MG63 (cell line): ENCODE measurements around the gene PPFIBP2. TPM values are rescaled to one million over a fixed set of nuclear protein-coding genes. Genes with fewer than 3 reads are reported as not detected.

Experiments
- DNase-seq: peaks from one replicate; pipeline ENCODE4 v3.0.0-alpha.2; 2020
- H3K27me3 ChIP-seq: fragments of 250-450 bp; sonication (Bioruptor Pico); 2 replicates; pipeline ENCODE4 v1.5.1; 2020; ENCODE audit warnings: mild to moderate bottlenecking, moderate library complexity
- H3K36me3 ChIP-seq: fragments of 250-450 bp; sonication (Bioruptor Pico); 2 replicates; pipeline ENCODE4 v1.5.1; 2020; ENCODE audit warnings: mild to moderate bottlenecking, moderate library complexity
- H3K4me3 ChIP-seq: fragments of 250-450 bp; sonication (Bioruptor Pico); 2 replicates; pipeline ENCODE4 v1.5.1; 2020; ENCODE audit warnings: mild to moderate bottlenecking, moderate library complexity
- H3K9me3 ChIP-seq: fragments of 250-450 bp; sonication (Bioruptor Pico); 2 replicates; pipeline ENCODE4 v1.5.1; 2020; ENCODE audit warnings: mild to moderate bottlenecking, moderate library complexity
- total RNA-seq: library from RNA; depleted of rRNA; stranded (reverse); fragments of >200 nt; shearing (Covaris generic); gene quantifications from 2 replicates; pipeline ENCODE4 v1.2.3, GENCODE V29; 2014; ENCODE audit warnings: low replicate concordance

Gene PPFIBP2
- total RNA-seq, 1 experiment from 2014 or later, result 12.3 TPM

- DNase-seq, result no peak
Observed at GRCh38 chr11:7492253-7492652, 21.5 kb upstream of the PPFIBP2 start.

GRCh38 chr11:7493670-7494069 lies 20.1 kb upstream of the PPFIBP2 start:
- DNase-seq, result no peak
- H3K36me3 ChIP-seq, result no peaks in the 10 kb centered on the region
- H3K9me3 ChIP-seq, result no peaks in the 10 kb centered on the region
- H3K27me3 ChIP-seq, result no peaks in the 10 kb centered on the region
- no peak overlapping the region for H3K4me3 ChIP-seq

More at GRCh38 chr11:7492253-7492652, 21.5 kb upstream of the PPFIBP2 start:
- Histone ChIP-seq H3K27me3 (no peaks in the 10 kb centered on the region), H3K4me3 (no peak overlapping the region), H3K9me3 (no peaks in the 10 kb centered on the region), H3K36me3 (no peaks in the 10 kb centered on the region)

- Histone ChIP-seq H3K27me3 (no peaks in the 10 kb centered on the region), H3K36me3 (no peaks in the 10 kb centered on the region), H3K9me3 (no peaks in the 10 kb centered on the region), H3K4me3 (no peak overlapping the region)
- no peak for DNase-seq
Observed at GRCh38 chr11:7494086-7494745, 19.6 kb upstream of the PPFIBP2 start.

- Histone ChIP-seq H3K36me3 (no peaks in the 10 kb centered on the region), H3K9me3 (no peaks in the 10 kb centered on the region), H3K4me3 (no peak overlapping the region), H3K27me3 (no peaks in the 10 kb centered on the region)
- DNase-seq, result no peak
Observed at GRCh38 chr11:7495882-7496551, 17.8 kb upstream of the PPFIBP2 start.

- Histone ChIP-seq H3K4me3 (no peak overlapping the region), H3K9me3 (no peaks in the 10 kb centered on the region), H3K36me3 (no peaks in the 10 kb centered on the region), H3K27me3 (no peaks in the 10 kb centered on the region)
- DNase-seq, result no peak
Observed at GRCh38 chr11:7498193-7498592, 15.6 kb upstream of the PPFIBP2 start.

- Histone ChIP-seq H3K36me3 (no peaks in the 10 kb centered on the region), H3K9me3 (no peaks in the 10 kb centered on the region), H3K4me3 (no peak overlapping the region), H3K27me3 (no peaks in the 10 kb centered on the region)
- no peak for DNase-seq
Observed at GRCh38 chr11:7499081-7499480, 14.7 kb upstream of the PPFIBP2 start.

DNA sequence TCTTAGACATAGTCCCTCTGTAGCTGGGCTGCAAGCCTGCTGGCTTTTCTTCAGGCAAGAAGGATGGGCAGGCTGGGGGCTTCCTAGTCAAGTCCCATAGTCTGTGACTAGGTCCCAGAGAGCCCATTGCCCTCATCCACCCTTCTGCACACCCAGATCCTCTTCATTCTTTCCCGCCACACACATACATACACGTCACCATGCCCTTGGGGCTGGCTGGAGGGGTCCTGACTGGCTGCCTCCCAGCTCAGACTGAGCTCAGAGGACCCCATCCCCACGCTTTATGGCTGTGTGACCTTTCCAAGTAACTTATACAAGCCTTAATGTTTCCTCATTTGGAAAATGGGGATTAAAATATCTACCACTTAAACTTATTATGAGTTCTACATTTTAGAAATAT lies 13.5 kb upstream of the PPFIBP2 start:
- no peaks in the 10 kb centered on the region for H3K36me3 ChIP-seq
- H3K9me3 ChIP-seq, result no peaks in the 10 kb centered on the region
- DNase-seq, result no peak
- H3K27me3 ChIP-seq, result no peaks in the 10 kb centered on the region
- H3K4me3 ChIP-seq, result no peak overlapping the region

DNA sequence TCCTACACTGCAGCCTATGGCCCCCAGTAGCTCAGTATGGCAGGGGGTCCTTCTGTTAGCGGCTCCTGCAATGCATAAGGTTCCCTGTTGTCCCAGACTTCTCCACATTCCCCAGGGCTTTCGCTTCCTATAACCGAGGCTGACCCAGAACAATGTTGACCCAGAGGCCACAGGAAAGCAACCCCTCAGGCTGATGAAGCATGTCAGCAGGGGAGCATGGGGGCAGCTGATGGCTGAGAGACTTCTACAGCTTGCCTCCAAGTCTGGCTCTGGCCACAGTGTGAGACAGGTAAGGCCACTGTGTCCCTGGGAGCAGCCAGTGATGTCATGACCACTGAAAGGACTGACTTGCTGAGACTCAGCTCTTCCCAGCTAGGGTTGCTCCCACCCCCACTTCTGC lies 12.5 kb upstream of the PPFIBP2 start:
- no peak for DNase-seq
- Histone ChIP-seq H3K27me3 (no peaks in the 10 kb centered on the region), H3K9me3 (no peaks in the 10 kb centered on the region), H3K4me3 (no peak overlapping the region), H3K36me3 (no peaks in the 10 kb centered on the region)

DNA sequence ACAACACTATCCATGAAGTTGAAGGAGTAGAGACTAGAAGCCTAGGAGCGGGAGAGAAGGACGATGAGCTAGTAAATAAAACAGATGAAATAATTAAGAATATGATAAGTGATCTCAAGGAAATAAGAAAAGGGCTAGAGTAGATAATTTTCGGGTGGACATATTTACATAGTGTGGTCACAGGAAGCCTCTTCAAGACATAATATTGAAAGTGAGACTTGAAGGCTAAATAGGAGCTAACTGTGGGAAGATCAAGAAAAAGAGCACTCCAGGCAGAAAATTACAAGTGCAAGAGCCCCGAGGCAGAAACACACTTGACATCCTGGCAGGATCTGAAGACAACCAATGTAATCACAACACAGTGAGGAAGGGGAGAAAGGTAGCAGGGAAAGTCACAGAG lies 11.9 kb upstream of the PPFIBP2 start:
- Histone ChIP-seq H3K36me3 (no peaks in the 10 kb centered on the region), H3K9me3 (no peaks in the 10 kb centered on the region), H3K4me3 (no peak overlapping the region), H3K27me3 (no peaks in the 10 kb centered on the region)
- no peak for DNase-seq

GRCh38 chr11:7506243-7506642 lies 7.6 kb upstream of the PPFIBP2 start:
- DNase-seq, result no peak
- Histone ChIP-seq H3K27me3 (no peaks in the 10 kb centered on the region), H3K9me3 (no peaks in the 10 kb centered on the region), H3K36me3 (no peaks in the 10 kb centered on the region), H3K4me3 (no peak overlapping the region)

DNA sequence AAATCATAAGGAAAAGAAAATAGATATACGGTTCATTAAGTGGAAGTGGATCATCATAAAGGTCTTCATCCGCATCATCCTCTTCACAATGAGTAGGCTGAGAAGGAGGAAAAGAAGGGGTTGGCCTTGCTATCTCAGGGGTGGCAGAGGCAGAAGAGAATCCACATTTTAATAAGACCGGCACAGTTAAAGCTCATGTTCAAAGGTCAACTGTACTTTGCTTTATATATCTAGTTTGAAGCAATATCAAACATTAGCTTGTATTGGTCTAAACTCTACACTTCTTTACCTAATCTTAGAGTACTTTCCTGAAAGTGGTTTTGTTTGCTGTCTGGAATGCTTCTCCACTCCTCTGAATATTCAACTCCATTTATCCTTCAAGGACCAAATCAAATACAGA lies 5.7 kb upstream of the PPFIBP2 start:
- Histone ChIP-seq H3K36me3 (no peaks in the 10 kb centered on the region), H3K27me3 (no peaks in the 10 kb centered on the region), H3K4me3 (no peak overlapping the region), H3K9me3 (no peaks in the 10 kb centered on the region)
- no peak for DNase-seq

GRCh38 chr11:7509966-7510365 lies 3.8 kb upstream of the PPFIBP2 start:
- H3K4me3 ChIP-seq, result no peak overlapping the region
- no peak for DNase-seq
- H3K27me3 ChIP-seq, result peaks cover 9% of the 10 kb centered on the region
- H3K36me3 ChIP-seq, result no peaks in the 10 kb centered on the region
- no peaks in the 10 kb centered on the region for H3K9me3 ChIP-seq

DNA sequence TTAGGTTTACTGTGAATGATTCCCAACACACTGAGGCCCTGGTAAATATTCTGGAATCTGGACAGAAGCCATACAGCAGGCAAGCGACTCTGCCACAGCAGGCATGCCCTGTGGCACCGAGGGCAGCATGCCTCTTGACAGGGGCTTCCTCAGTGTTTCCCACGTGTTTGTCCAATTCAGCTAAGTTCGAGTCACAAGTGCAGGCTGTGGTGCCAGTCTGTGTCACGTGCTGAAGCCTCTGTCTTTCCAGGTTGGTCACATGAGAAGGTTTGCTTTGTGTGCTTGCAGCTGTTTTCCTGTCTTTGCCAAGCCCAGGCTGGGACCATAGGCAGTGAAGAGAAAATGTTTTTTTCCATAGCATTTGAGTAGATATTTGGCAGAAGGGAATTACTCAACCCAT lies 2.4 kb upstream of the PPFIBP2 start:
- H3K4me3 ChIP-seq, result no peak overlapping the region
- no peaks in the 10 kb centered on the region for H3K9me3 ChIP-seq
- DNase-seq, result no peak
- no peaks in the 10 kb centered on the region for H3K36me3 ChIP-seq
- peaks cover 10% of the 10 kb centered on the region for H3K27me3 ChIP-seq

DNA sequence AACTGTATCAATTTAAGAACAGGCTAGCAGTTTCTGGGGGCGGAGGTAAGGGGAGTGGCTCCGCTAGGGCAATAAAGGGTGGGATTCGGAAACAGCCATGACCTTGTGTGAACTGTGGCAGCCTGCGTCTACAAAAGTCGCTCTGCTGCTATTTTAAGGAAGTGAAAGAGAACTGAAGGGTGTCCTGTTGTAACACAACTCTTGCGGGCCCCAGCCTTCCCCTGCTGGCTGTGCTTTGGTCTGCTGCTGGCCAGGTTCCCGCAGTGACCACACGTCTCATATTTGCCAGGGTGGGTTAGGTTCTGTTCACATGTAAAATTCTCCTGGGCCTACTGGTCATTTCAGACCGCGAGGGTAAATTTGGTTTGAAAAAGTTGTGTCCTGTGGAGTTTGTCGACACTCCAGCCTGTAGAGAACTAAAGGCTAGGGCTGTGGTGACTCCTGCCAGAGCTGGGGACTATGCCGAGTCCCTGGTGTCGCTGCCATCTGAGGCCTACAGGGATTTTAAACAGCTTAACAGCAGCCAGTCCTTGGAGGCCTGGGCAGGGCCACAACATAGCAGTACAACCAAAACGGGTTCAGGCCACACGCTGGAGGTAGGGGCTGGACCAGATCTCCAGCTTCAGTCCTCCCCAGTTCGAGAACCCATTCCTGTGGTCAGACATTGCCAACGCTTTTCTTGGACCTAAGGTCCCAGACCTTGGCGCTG lies 1.1 kb upstream of the PPFIBP2 start:
- peak; percentile 31 for DNase-seq
- Histone ChIP-seq H3K27me3 (peaks cover 10% of the 10 kb centered on the region), H3K36me3 (no peaks in the 10 kb centered on the region), H3K4me3 (peak overlapping the region; percentile 67), H3K9me3 (no peaks in the 10 kb centered on the region)

DNA sequence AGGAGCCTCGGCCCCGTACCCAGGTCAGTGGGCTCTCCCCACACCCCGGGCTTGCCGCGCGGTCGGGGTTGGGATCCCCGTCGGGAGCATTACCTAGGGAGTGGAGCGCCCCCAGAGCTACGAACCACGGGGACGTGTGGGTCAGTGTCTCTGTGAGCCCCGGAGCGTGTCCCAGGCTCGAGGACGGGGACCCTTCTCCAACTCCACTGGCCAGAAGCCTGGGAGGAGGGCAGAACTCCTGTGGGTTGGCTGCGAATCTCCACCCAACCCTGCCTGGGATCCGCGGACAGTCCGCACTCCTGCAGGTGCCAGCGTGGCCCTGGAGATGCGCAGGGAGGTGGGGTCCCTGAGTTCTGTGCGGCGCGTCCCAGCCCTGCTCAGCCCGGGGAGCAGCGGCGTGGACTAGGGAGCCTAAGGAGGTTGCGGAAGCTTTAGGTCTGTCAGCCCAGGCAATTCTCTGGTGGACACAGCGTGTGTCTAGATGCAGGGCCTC lies 346 bp downstream of the PPFIBP2 start:
- Histone ChIP-seq H3K27me3 (peaks cover 10% of the 10 kb centered on the region), H3K36me3 (no peaks in the 10 kb centered on the region), H3K9me3 (no peaks in the 10 kb centered on the region), H3K4me3 (peak overlapping the region; percentile 67)
- peak; percentile 7 for DNase-seq

DNA sequence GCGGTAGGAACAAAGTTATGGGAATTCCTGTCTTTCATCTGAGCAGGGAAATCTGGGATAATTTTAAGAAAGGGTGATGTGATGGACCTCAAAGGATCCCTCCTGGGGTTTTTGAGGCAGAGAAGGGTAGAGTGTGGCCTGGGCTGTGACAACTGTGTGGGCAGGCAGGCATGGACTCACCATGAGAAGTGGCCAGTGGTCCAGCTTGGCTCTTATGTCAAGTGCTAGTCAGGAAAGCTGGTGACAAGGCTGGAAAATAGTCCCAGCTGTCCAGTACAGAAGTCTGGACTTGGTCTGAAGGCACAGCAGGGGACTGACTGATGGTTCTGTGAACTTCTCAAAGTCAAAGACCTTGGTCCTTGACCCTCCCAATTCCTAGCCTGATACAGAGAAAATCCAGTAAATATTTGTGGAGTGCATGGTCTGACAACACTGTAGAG lies 1.7 kb downstream of the PPFIBP2 start:
- no peak for DNase-seq
- H3K9me3 ChIP-seq, result no peaks in the 10 kb centered on the region

GRCh38 chr11:7516475-7516874 lies 2.7 kb downstream of the PPFIBP2 start:
- H3K36me3 ChIP-seq, result no peaks in the 10 kb centered on the region
- H3K4me3 ChIP-seq, result no peak overlapping the region
- peaks cover 10% of the 10 kb centered on the region for H3K27me3 ChIP-seq
- no peak for DNase-seq
- H3K9me3 ChIP-seq, result no peaks in the 10 kb centered on the region

More for the DNA sequence above, 1.7 kb downstream of the PPFIBP2 start:
- Histone ChIP-seq H3K27me3 (peaks cover 10% of the 10 kb centered on the region), H3K4me3 (no peak overlapping the region), H3K36me3 (no peaks in the 10 kb centered on the region)
